HG03342 (cell line): ENCODE measurements around the gene GIPR.
"Not testable (repeated sequence)": the region's sequence is repeated elsewhere in the genome, so short reads cannot be mapped to it uniquely, and the experiment has no call there.

Source experiments
- ATAC-seq: cut with Tn5 transposase; IDR thresholded peaks from one replicate; pipeline ENCODE4 v1.9.1; 2021; ENCODE audit warnings: mild to moderate bottlenecking, moderate library complexity; ENCODE audit not compliant: unreplicated experiment

GIPR gene, protein sequence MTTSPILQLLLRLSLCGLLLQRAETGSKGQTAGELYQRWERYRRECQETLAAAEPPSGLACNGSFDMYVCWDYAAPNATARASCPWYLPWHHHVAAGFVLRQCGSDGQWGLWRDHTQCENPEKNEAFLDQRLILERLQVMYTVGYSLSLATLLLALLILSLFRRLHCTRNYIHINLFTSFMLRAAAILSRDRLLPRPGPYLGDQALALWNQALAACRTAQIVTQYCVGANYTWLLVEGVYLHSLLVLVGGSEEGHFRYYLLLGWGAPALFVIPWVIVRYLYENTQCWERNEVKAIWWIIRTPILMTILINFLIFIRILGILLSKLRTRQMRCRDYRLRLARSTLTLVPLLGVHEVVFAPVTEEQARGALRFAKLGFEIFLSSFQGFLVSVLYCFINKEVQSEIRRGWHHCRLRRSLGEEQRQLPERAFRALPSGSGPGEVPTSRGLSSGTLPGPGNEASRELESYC

DNA sequence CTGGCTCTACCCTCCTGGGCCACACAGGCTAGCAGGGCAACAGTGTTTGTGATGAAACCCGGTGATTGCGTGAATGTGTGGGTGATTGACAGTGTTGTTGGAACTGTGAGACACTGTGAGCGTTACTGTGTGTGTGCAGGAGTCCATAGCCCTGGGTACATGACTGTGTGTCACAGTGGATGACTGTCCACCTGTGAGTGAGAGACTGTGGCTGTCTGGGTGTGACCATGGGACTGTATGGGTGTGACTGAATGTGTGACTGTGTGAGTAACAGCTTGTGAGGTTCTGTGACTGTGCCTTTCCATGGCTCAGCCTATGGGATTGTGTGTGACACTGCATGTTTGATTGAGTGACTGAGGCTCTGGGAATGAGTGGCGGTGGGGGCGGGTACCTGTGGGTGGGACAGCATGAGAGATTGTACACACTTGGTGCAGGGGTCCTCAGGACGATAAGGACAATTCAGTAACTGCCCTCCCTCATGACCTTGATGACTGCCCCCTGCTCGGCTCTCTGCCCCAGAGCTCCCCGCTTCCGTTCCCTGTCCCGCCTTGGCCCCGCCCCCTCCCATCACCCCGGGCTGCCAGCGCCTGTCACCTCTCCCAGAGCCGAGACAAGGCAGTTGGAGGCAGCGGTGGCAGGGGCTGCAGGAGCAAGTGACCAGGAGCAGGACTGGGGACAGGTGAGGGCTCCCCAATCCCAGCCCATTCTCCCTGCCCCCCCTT is at the start of gene GIPR:
Gene GIPR, plus strand, starts transcription at position 602 of the 722 bp plus-strand sequence. CDS start 1,300 bp downstream, outside the sequence.
- no peak for ATAC-seq

DNA sequence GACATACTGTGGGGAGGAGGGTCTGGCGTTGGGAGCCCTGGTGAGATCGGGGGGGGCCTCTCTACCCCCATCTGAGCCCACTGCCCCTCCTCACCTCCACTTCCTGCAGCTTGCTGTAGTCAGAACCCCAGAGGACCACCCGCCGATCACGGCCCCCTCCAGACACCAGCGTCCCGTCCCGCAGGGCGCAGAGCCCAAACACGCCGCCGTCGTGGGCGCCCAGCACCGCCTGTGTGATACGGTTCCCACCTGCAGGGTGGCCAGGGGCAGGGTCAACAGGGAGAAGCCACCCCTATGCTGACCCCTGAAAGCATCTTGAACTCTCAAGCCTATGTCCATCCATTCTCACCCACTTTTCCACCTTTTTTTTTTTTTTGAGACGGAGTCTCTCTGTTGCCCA is 46.6 kb upstream of the GIPR start:
- no peak for ATAC-seq

- no peak for ATAC-seq
These were observed 46.0 kb upstream of the GIPR start for GRCh38 chr19:45621976-45622503.

GRCh38 chr19:45623984-45624383 is 44.0 kb upstream of the GIPR start:
- no peak for ATAC-seq

DNA sequence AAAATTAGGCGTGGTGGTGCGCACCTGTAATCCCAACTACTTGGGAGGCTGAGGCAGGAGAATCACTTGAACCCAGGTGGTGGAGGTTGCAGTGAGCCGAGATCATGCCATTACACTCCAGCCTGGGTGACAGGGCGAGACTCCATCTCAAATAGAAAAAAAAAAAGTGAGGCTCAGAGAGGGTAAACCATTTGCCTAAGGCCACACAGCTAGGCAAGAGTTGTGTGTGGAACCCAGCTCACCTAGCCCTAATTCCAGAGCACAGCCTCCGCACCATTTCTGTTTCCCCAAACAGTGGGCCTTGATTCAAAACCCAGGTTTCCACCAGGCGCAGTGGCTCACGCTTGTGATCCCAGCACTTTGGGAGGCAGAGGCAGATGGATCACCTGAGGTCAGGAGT is 39.8 kb upstream of the GIPR start:
- ATAC-seq: not testable (repeated sequence)

DNA sequence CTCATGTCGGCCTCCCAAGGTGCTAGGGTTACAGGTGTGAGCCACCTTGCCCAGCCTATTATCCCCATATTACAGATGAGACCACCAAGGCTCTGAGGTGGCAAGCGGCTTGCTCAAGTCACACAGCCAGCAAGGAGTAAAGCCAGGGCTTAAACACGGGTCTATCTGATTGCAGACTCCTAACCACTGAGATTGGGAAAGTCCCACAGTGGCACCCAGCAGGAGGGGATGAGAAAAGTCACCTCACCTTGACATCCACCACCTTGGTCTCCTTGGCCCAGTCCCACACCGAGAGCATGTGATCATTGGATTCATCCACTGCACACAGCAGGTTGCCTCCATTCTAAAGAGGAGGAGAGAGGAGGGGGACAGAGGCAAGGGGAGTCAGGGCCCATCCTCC is 38.3 kb upstream of the GIPR start:
- ATAC-seq: no peak

DNA sequence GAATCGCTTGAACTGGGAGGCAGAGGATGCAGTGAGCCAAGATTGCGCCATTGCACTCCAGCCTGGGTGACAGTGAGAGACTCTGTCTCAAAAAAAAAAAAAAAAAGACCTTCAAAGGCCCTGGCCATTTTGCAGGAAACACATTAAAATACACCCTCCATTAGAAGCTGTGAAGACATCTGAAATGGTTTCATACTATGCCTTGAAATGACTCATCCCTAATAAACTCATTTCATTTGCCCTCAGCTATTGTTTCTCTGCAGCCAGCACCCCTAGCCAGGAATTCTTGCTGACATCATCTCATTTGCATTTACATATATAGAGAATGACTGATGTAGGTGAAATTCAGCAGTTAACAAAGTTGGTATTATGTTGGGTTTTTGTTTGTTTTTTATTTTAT is 37.6 kb upstream of the GIPR start:
- ATAC-seq: no peak

- ATAC-seq: no peak
These were observed 35.4 kb upstream of the GIPR start for GRCh38 chr19:45632468-45633196.

- ATAC-seq: no peak
These were observed 31.7 kb upstream of the GIPR start for GRCh38 chr19:45636275-45636674.

DNA sequence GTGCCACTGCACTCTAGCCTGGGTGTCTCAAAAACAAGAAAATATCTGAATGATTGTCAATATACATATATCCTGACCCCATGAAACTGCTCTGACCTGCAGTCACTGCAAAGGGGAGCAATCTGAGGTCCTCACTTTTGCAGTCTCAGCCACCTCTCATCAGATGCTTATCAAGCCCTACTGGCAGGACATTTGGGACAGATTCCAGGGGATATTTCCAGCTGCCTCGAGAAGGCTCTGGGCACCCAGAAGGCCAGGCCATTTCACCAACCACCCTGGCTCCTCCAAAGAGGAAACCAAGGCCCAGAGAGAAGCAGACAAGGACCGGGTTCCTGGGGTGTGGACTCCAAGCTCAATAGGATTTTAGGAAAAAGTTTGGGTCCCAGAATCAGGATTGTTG is 31.1 kb upstream of the GIPR start:
- ATAC-seq: no peak

GRCh38 chr19:45637890-45638667 is 29.9 kb upstream of the GIPR start:
- ATAC-seq: no peak

GRCh38 chr19:45638930-45639729 is 28.9 kb upstream of the GIPR start, which contains the start of gene EML2:
EML2 (minus strand) TSS chr19:45639397; CDS start chr19:45639376, 21 bp downstream.
- ATAC-seq: no peak

DNA sequence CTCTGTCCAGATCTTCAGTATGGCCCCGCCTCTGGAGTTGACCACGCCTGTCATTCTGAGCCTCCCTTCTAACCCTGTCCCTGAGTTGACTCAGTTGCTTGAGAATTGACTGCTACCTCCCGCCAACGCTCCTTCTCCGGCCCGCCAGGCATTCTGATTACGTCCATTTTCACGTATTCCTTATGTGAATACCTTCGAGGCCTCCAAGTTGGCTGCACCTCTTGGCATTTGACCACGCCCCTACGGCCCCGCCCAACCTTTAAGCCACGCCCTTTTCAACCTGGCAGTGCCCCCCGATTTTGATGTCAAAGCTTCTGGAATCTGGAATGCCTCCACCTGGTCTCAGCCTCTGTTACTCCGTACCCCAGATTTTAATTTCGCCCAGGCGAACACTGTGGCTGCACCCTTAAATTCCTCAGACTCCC is 27.2 kb upstream of the GIPR start:
- no peak for ATAC-seq

DNA sequence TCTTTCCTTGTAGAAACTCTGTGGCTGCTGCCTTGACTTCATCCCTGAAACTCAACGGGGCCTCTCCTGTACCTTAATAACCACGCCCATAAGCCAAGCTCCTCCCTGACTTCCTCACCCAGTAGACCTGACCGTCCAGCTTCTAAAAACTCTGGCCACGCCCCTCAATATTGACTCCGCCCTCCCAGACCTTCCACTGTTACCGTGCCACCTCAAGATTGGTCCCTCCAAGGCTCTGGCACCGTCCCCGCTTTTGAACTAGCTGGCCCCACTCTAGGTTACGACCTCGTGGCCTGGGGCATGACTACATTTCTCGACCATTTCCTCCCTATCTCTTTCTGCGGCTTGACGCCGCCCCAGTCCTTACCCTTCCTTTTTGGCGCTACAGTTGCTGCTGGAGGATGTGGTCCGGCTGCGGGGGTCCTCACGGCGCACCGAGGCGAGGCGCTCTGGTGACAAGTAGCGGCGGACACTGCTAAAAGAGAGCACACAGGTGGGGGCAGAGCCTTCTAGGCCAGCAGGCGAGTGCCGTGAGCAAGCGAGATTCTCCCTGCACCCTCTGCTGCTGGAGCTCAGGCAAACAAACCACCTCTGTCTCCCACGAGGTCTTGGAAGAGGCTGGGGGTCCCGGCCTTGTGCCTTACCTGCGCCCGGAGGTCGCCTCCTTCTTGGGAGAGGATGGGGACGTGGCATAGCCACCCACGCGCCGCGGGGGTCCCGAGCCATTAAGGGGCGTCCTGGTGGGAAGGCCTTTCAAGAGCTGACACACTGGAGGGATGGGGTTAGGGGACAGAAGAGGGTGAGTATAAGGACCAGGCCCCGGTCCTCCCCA is 26.5 kb upstream of the GIPR start:
- ATAC-seq: peak; percentile 43

- no peak for ATAC-seq
These were observed 24.7 kb upstream of the GIPR start for GRCh38 chr19:45643024-45643926.

GRCh38 chr19:45643927-45644771 is 23.9 kb upstream of the GIPR start:
- no peak for ATAC-seq
